Testis (tissue), 3 donors: ENCODE results near the gene RBMXL3. TPM values are rescaled to one million over a fixed set of nuclear protein-coding genes. Genes with fewer than 3 reads are reported as not detected.
A peak's percentile ranks its signal among the peaks of the same experiment; 100 is the strongest.

Experiments used
- DNase-seq: peaks from one replicate; pipeline ENCODE4 v3.0.0-alpha.2; 2019
- H3K27ac ChIP-seq, 2 donors: fragments of 200-600 bp; sonication (generic); one replicate each; pipeline ENCODE4 v1.5.1; 2019
- H3K27me3 ChIP-seq: fragments of 200-600 bp; sonication (generic); one replicate; pipeline ENCODE4 v1.5.1; 2019
- H3K36me3 ChIP-seq: fragments of 200-600 bp; sonication (generic); one replicate; pipeline ENCODE4 v1.5.1; 2017; ENCODE audit warnings: low read depth; ENCODE audit errors: missing control alignments
- H3K4me1 ChIP-seq: fragments of 200-600 bp; sonication (generic); one replicate; pipeline ENCODE4 v1.5.1; 2019
- H3K4me3 ChIP-seq, 2 donors: fragments of 200-600 bp; sonication (generic); one replicate each; pipeline ENCODE4 v1.5.1; 2017 to 2019
- H3K9me3 ChIP-seq: fragments of 200-600 bp; sonication (generic); one replicate; pipeline ENCODE4 v1.5.1; 2017
- CTCF ChIP-seq, 3 experiments: fragments of 450-650 bp in 2 of 3; fragments of 200-600 bp in 1 of 3; sonication (generic) in 1 of 3; IDR thresholded peaks; one replicate each; pipeline ENCODE4 v1.5.1; 2016 to 2019; ENCODE audit warnings: antibody characterized with exemption in 3 of 3, mild to moderate bottlenecking in 2 of 3, moderate library complexity in 1 of 3
- POLR2A ChIP-seq: fragments of 450-650 bp; IDR thresholded peaks from one replicate; pipeline ENCODE4 v1.6.1; 2017; ENCODE audit warnings: antibody characterized with exemption, mild to moderate bottlenecking, moderate library complexity
- WGBS, 2 donors: methylation state at CpG; one replicate each; pipeline ENCODE4 v1.1.5; 2018; 5-methylcytosine and 5-hydroxymethylcytosine counted together
- intact Hi-C: fragments of 100-400 bp; cut with DNase I; formaldehyde crosslinking; loops from one replicate; pipeline ENCODE4 v1.15.1; 2023; ENCODE audit warnings: low total_unique reads
- polyA plus RNA-seq: library from polyadenylated mRNA; stranded (reverse); fragments of 350-450 nt; fragmentation: Illumina TruSeq; extraction: RNeasy Lipid Tissue Mini Kit (QIAGEN cat#74804); gene quantifications from one replicate; pipeline ENCODE4 v1.2.3, GENCODE V29; 2014; ENCODE audit warnings: low read depth, low replicate concordance; ENCODE audit not compliant: insufficient read depth
- total RNA-seq, 2 donors: library from RNA; depleted of rRNA; stranded (reverse); fragments of >200 nt; gene quantifications; one replicate each; pipeline ENCODE4 v1.2.3, GENCODE V29; 2016

Gene RBMXL3
- total and polyA plus RNA-seq, 3 donors from 2014 or later, result 4.3 to 5.1 (median 4.6) TPM

- 0% methylated on average over 6 of the region's 6 CpGs for WGBS, 2 donors
- H3K9me3 ChIP-seq, result no peaks in the 10 kb centered on the region
- H3K27me3 ChIP-seq, result no peaks in the 10 kb centered on the region
- H3K4me1 ChIP-seq, result no peaks in the 10 kb centered on the region
- H3K4me3 ChIP-seq, result peak overlapping the region; percentile 64 to 71
- H3K27ac ChIP-seq, result peak overlapping the region; percentile 59 to 72
- no peaks in the 10 kb centered on the region for H3K36me3 ChIP-seq
- no peak for DNase-seq
- TF ChIP-seq POLR2A (no peak), CTCF (IDR thresholded peaks at IDR 0.05) (no peak)
- intact Hi-C loops, result no loop called here
Measured at GRCh38 chrX:115232933-115233496, 43.8 kb downstream of the RBMXL3 start.

GRCh38 chrX:115233497-115234455 lies 44.6 kb downstream of the RBMXL3 start, which contains the start of gene LRCH2:
Gene LRCH2, minus strand, starts transcription at chrX:115234096. Its CDS starts 55 bp downstream, at chrX:115234041.
- TF ChIP-seq CTCF (IDR thresholded peaks at IDR 0.05) (no peak), POLR2A (no peak)
- peak; percentile 43 for DNase-seq
- no peaks in the 10 kb centered on the region for H3K9me3 ChIP-seq
- peak within 1 kb of the TSS; percentile 59 to 72 for H3K27ac ChIP-seq
- H3K36me3 ChIP-seq, result no peaks in the 10 kb centered on the region
- intact Hi-C loops, result no loop called here
- no peaks in the 10 kb centered on the region for H3K4me1 ChIP-seq
- H3K4me3 ChIP-seq, result peak within 1 kb of the TSS; percentile 64 to 71
- WGBS, 2 donors, result 0% methylated on average over 18 to 43 of the region's 59 CpGs
- H3K27me3 ChIP-seq, result no peaks in the 10 kb centered on the region

- H3K36me3 ChIP-seq, result no peaks in the 10 kb centered on the region
- H3K9me3 ChIP-seq, result no peaks in the 10 kb centered on the region
- peak overlapping the region; percentile 64 to 71 for H3K4me3 ChIP-seq
- intact Hi-C loops, result no loop called here
- no peak for DNase-seq
- TF ChIP-seq CTCF (IDR thresholded peaks at IDR 0.05), result no peak
- no peak for TF ChIP-seq POLR2A
- no peaks in the 10 kb centered on the region for H3K4me1 ChIP-seq
- no peaks in the 10 kb centered on the region for H3K27me3 ChIP-seq
- WGBS, 2 donors, result 4% methylated on average over 3 of the region's 3 CpGs
- no peak overlapping the region for H3K27ac ChIP-seq
Measured at GRCh38 chrX:115234461-115234860, 45.3 kb downstream of the RBMXL3 start.

GRCh38 chrX:115236560-115236959 lies 47.4 kb downstream of the RBMXL3 start:
- Histone ChIP-seq H3K9me3 (no peaks in the 10 kb centered on the region), H3K4me3 (no peak overlapping the region), H3K27me3 (no peaks in the 10 kb centered on the region), H3K27ac (no peak overlapping the region), H3K4me1 (no peaks in the 10 kb centered on the region), H3K36me3 (no peaks in the 10 kb centered on the region)
- DNase-seq, result no peak
- intact Hi-C loops, result no loop called here
- TF ChIP-seq POLR2A, result no peak
- no peak for TF ChIP-seq CTCF (IDR thresholded peaks at IDR 0.05)
